Neural cell (in vitro differentiated cells): ENCODE results near the gene GPR27.

Source experiments
- EP300 ChIP-seq: fragments of 450-650 bp; conservative IDR thresholded peaks from 2 replicates; pipeline ENCODE4 v1.6.1; 2014; ENCODE audit warnings: antibody characterized with exemption, mild to moderate bottlenecking, moderate library complexity; ENCODE audit not compliant: poor library complexity, severe bottlenecking
- EZH2 ChIP-seq: fragments of 200-600, 300-800 bp; shearing (Covaris generic), sonication (generic); IDR thresholded peaks from 2 replicates; pipeline ENCODE4 v1.6.1; 2014; ENCODE audit warnings: antibody characterized with exemption, low read length, borderline replicate concordance, mild to moderate bottlenecking; ENCODE audit not compliant: insufficient read depth, poor library complexity, severe bottlenecking
- POLR2AphosphoS5 ChIP-seq: IDR thresholded peaks from 2 replicates; pipeline ENCODE4 v1.6.1; 2012
- RAD21 ChIP-seq: fragments of 450-650 bp; conservative IDR thresholded peaks from 2 replicates; pipeline ENCODE4 v1.6.1; 2014; ENCODE audit warnings: antibody characterized with exemption, mild to moderate bottlenecking, moderate library complexity
- TAF1 ChIP-seq: IDR thresholded peaks from 2 replicates; pipeline ENCODE4 v1.6.1; 2012; ENCODE audit warnings: low read depth
- TF ChIP-seq, protein P1 (sequence below): fragments of 450-650 bp; IDR thresholded peaks from 2 replicates; pipeline ENCODE4 v1.5.1; 2014; ENCODE audit warnings: antibody characterized with exemption, mild to moderate bottlenecking, moderate library complexity; ENCODE audit not compliant: poor library complexity, severe bottlenecking
- TF ChIP-seq, protein P2 (sequence below): IDR thresholded peaks from 2 replicates; pipeline ENCODE4 v1.6.1; 2012; ENCODE audit warnings: borderline replicate concordance

DNA sequence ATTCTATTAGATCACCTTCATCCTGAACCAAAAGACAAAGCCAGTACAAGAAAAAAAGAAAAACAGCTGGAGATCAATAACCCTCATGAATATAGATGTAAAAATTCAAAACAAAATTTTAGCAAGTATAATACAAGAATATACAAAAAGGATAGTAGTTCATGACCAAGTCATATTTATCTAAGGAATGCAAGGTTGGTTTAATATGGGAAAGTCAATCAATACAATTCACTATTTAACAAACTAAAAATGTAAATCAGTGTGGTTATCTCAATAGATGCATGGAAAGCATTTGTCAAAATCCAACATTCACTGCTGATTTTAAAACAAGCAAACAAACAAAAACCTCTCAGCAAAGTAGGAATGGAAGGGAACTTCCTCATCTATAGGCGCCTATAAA lies 11.0 kb upstream of the GPR27 start:
- TF ChIP-seq, protein P1, sequence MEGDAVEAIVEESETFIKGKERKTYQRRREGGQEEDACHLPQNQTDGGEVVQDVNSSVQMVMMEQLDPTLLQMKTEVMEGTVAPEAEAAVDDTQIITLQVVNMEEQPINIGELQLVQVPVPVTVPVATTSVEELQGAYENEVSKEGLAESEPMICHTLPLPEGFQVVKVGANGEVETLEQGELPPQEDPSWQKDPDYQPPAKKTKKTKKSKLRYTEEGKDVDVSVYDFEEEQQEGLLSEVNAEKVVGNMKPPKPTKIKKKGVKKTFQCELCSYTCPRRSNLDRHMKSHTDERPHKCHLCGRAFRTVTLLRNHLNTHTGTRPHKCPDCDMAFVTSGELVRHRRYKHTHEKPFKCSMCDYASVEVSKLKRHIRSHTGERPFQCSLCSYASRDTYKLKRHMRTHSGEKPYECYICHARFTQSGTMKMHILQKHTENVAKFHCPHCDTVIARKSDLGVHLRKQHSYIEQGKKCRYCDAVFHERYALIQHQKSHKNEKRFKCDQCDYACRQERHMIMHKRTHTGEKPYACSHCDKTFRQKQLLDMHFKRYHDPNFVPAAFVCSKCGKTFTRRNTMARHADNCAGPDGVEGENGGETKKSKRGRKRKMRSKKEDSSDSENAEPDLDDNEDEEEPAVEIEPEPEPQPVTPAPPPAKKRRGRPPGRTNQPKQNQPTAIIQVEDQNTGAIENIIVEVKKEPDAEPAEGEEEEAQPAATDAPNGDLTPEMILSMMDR: no peak
- TF ChIP-seq POLR2AphosphoS5: no peak
- TF ChIP-seq EZH2: no peak
- no peak for TF ChIP-seq TAF1
- TF ChIP-seq EP300: no peak
- no peak for TF ChIP-seq RAD21
- TF ChIP-seq, protein P2, sequence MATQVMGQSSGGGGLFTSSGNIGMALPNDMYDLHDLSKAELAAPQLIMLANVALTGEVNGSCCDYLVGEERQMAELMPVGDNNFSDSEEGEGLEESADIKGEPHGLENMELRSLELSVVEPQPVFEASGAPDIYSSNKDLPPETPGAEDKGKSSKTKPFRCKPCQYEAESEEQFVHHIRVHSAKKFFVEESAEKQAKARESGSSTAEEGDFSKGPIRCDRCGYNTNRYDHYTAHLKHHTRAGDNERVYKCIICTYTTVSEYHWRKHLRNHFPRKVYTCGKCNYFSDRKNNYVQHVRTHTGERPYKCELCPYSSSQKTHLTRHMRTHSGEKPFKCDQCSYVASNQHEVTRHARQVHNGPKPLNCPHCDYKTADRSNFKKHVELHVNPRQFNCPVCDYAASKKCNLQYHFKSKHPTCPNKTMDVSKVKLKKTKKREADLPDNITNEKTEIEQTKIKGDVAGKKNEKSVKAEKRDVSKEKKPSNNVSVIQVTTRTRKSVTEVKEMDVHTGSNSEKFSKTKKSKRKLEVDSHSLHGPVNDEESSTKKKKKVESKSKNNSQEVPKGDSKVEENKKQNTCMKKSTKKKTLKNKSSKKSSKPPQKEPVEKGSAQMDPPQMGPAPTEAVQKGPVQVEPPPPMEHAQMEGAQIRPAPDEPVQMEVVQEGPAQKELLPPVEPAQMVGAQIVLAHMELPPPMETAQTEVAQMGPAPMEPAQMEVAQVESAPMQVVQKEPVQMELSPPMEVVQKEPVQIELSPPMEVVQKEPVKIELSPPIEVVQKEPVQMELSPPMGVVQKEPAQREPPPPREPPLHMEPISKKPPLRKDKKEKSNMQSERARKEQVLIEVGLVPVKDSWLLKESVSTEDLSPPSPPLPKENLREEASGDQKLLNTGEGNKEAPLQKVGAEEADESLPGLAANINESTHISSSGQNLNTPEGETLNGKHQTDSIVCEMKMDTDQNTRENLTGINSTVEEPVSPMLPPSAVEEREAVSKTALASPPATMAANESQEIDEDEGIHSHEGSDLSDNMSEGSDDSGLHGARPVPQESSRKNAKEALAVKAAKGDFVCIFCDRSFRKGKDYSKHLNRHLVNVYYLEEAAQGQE: no peak
